Tibial nerve (tissue), 4 donors: Measurements from ENCODE around the gene GPR15LG. TPM values are rescaled to one million over a fixed set of nuclear protein-coding genes. Genes with fewer than 3 reads are reported as not detected.

Experiments
- DNase-seq, 2 donors: peaks; one replicate each; pipeline ENCODE4 v3.0.0-alpha.2; 2019; ENCODE audit warnings: low spot score in 2 of 2
- H3K27ac ChIP-seq, 4 donors: fragments of 200-600 bp; sonication (generic) in 3 of 4; one replicate each; pipeline ENCODE4 v1.5.1; 2017 to 2019; ENCODE audit warnings: mild to moderate bottlenecking in 1 of 4
- H3K27me3 ChIP-seq, 2 donors: fragments of 200-600 bp; sonication (generic) in 1 of 2; one replicate each; pipeline versions ENCODE4 v1.5.1 to v1.6.0; 2017 to 2019
- H3K36me3 ChIP-seq, 3 donors: fragments of 200-600 bp; sonication (generic); one replicate each; pipeline ENCODE4 v1.5.1; 2018 to 2019
- H3K4me1 ChIP-seq, 4 donors: fragments of 200-600 bp; sonication (generic) in 3 of 4; one replicate each; pipeline ENCODE4 v1.5.1; 2017 to 2019
- H3K4me3 ChIP-seq, 4 donors: fragments of 200-600 bp; sonication (generic) in 3 of 4; one replicate each; pipeline ENCODE4 v1.5.1; 2017 to 2019; ENCODE audit warnings: mild to moderate bottlenecking in 1 of 4, moderate library complexity in 1 of 4
- H3K9me3 ChIP-seq, 4 donors: fragments of 200-600 bp; sonication (generic) in 3 of 4; one replicate each; pipeline ENCODE4 v1.5.1; 2017 to 2019
- EP300 ChIP-seq, 2 donors: sonication (generic); formaldehyde crosslinking; IDR thresholded peaks; one replicate each; pipeline ENCODE4 v1.6.1; 2017; ENCODE audit warnings: antibody characterized with exemption in 2 of 2, mild to moderate bottlenecking in 1 of 2
- POLR2A ChIP-seq, 2 donors: fragments of 450-650 bp; IDR thresholded peaks; one replicate each; pipeline ENCODE4 v1.6.1; 2017; ENCODE audit warnings: antibody characterized with exemption in 2 of 2, mild to moderate bottlenecking in 2 of 2, moderate library complexity in 2 of 2
- WGBS, 2 donors: methylation state at CpG; one replicate each; pipeline ENCODE4 v1.1.5; 2018; 5-methylcytosine and 5-hydroxymethylcytosine counted together
- total RNA-seq, 4 donors: library from RNA; depleted of rRNA; stranded (reverse); fragments of >200 nt; gene quantifications; one replicate each; pipeline ENCODE4 v1.1.0, GENCODE V29; 2016
- TF ChIP-seq, protein P1 (sequence below), 5 experiments: fragments of 200-600 bp in 3 of 5; fragments of 450-650 bp in 2 of 5; sonication (generic) in 3 of 5; IDR thresholded peaks; one replicate each; pipeline ENCODE4 v1.5.1; 2016 to 2019; ENCODE audit warnings: antibody characterized with exemption in 5 of 5, mild to moderate bottlenecking in 3 of 5, moderate library complexity in 2 of 5

The GPR15LG gene
- total RNA-seq, 4 donors from 2014 or later = not detected

GRCh38 chr10:84138478-84139125 is 35.0 kb upstream of the GPR15LG start:
- Histone ChIP-seq H3K4me3 (peak overlapping the region; percentile 48 to 99 (median 90)), H3K9me3 (no peaks in the 10 kb centered on the region), H3K36me3 (peaks cover 0 to 13% (median 8%) of the 10 kb centered on the region in 3 donors), H3K27me3 (no peaks in the 10 kb centered on the region), H3K27ac (peak overlapping the region; percentile 92 to 99 (median 96)), H3K4me1 (peaks cover 0 to 29% (median 14%) of the 10 kb centered on the region in 4 donors)
- TF ChIP-seq EP300 (IDR thresholded peaks at IDR 0.05) (no peak), POLR2A (IDR thresholded peaks at IDR 0.05) (no peak)
- TF ChIP-seq, protein P1, sequence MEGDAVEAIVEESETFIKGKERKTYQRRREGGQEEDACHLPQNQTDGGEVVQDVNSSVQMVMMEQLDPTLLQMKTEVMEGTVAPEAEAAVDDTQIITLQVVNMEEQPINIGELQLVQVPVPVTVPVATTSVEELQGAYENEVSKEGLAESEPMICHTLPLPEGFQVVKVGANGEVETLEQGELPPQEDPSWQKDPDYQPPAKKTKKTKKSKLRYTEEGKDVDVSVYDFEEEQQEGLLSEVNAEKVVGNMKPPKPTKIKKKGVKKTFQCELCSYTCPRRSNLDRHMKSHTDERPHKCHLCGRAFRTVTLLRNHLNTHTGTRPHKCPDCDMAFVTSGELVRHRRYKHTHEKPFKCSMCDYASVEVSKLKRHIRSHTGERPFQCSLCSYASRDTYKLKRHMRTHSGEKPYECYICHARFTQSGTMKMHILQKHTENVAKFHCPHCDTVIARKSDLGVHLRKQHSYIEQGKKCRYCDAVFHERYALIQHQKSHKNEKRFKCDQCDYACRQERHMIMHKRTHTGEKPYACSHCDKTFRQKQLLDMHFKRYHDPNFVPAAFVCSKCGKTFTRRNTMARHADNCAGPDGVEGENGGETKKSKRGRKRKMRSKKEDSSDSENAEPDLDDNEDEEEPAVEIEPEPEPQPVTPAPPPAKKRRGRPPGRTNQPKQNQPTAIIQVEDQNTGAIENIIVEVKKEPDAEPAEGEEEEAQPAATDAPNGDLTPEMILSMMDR (IDR thresholded peaks at IDR 0.05) = no peak
- no peak for DNase-seq
- WGBS, 2 donors = 79 to 81% methylated on average over 20 of the region's 20 CpGs

DNA sequence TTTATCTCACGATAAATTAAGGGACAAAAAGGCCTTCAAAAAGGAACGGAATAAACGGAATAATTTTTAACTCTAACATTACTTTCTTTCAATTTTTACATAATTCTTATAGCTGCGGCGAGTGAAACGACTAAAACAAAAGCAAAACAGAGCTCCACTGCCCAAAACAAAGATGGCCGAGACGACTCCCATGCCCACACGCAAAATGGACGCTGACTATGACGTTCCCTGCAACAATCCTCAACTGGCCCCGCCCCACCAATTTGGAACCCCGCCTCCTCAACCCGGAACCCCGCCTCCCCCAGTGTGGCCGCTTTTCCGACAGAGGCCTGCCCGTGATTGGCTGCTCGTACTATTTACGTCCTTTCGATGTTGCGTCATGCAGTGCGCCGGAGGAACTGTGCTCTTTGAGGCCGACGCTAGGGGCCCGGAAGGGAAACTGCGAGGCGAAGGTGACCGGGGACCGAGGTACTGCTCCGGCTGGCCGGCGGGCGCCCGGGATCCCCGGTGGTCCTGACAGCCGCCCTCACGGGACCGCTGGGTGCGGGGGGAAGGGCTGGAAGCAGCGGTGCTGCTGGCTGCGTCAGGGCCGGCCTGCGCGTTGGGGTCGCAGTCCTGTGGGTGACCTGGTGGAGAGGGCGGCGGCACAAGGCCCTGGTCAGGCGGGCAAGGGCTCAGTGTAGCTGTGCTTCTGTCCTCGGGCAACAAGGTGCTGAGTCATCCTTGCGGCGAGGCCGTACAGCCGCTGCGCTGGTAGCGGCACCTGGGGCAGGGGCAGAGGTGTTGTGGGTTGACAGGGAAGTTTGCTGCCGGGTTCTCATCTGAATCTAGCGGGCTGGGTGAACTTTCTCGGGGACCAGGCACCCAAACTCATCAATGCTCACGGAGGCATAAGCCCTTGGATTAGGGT is 34.2 kb upstream of the GPR15LG start, which contains the start of gene GHITM:
Gene GHITM (plus strand): TSS at position 384 of the 910 bp plus-strand sequence. CDS start 1,992 bp downstream, outside the sequence.
- WGBS, 2 donors = 0 to 1% methylated on average over 27 to 56 of the region's 61 CpGs
- H3K4me1 ChIP-seq = peaks cover 0 to 29% (median 14%) of the 10 kb centered on the region in 4 donors
- H3K27me3 ChIP-seq = no peaks in the 10 kb centered on the region
- H3K4me3 ChIP-seq = peak within 1 kb of the TSS; percentile 82 to 99 (median 96)
- TF ChIP-seq POLR2A (IDR thresholded peaks at IDR 0.05) (peak; percentile 84 to 90), EP300 (IDR thresholded peaks at IDR 0.05) (peak; percentile 92 to 98)
- TF ChIP-seq, protein P1 (IDR thresholded peaks at IDR 0.05) = peak; percentile 23 to 85 (median 37)
- no peaks in the 10 kb centered on the region for H3K9me3 ChIP-seq
- peak within 1 kb of the TSS; percentile 92 to 99 (median 96) for H3K27ac ChIP-seq
- peak; percentile 99 for DNase-seq
- peaks cover 0 to 21% (median 14%) of the 10 kb centered on the region in 3 donors for H3K36me3 ChIP-seq

- TF ChIP-seq EP300 (IDR thresholded peaks at IDR 0.05) (no peak), POLR2A (IDR thresholded peaks at IDR 0.05) (no peak)
- TF ChIP-seq, protein P1 (IDR thresholded peaks at IDR 0.05) = no peak
- peak overlapping the region; percentile 92 to 99 (median 96) for H3K27ac ChIP-seq
- H3K4me3 ChIP-seq = peak overlapping the region; percentile 82 to 99 (median 96)
- H3K27me3 ChIP-seq = no peaks in the 10 kb centered on the region
- peaks cover 0 to 29% (median 14%) of the 10 kb centered on the region in 4 donors for H3K4me1 ChIP-seq
- no peaks in the 10 kb centered on the region for H3K9me3 ChIP-seq
- peak in 1 of 2 donors; percentile 5 for DNase-seq
- WGBS, 2 donors = 6 to 15% methylated on average over 11 to 12 of the region's 12 CpGs
- peaks cover 0 to 27% (median 19%) of the 10 kb centered on the region in 3 donors for H3K36me3 ChIP-seq
Observed at GRCh38 chr10:84140036-84140379, 33.6 kb upstream of the GPR15LG start.

DNA sequence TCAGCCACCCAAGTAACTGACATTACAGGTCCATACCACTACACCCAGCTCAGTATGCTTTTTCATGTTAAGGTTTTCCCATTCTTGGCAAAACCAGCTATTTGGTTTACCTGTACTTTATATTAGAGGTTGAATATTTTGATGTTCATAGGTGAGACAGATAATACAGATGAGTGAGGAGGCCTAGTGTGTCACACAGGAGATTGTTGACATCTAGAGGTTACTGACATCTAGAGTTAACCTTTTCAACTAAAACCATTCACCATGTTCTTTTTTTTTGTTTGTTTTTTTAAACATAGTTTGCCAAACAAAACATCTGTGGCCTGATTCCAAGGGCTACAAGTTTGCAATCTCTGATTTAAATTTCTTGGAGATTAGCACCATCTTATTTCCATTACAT is 26.3 kb upstream of the GPR15LG start:
- Histone ChIP-seq H3K4me3 (no peak overlapping the region), H3K36me3 (peaks cover 0 to 95% (median 42%) of the 10 kb centered on the region in 3 donors), H3K4me1 (peaks cover 0 to 4% (median 0%) of the 10 kb centered on the region in 4 donors), H3K27me3 (no peaks in the 10 kb centered on the region), H3K27ac (no peak overlapping the region), H3K9me3 (no peaks in the 10 kb centered on the region)
- no peak for DNase-seq
- TF ChIP-seq POLR2A (IDR thresholded peaks at IDR 0.05) = no peak
- TF ChIP-seq EP300 (IDR thresholded peaks at IDR 0.05) = no peak
- TF ChIP-seq, protein P1 (IDR thresholded peaks at IDR 0.05) = no peak
